ENCODE data around the gene IL17RA.

The IL17RA gene

DNA sequence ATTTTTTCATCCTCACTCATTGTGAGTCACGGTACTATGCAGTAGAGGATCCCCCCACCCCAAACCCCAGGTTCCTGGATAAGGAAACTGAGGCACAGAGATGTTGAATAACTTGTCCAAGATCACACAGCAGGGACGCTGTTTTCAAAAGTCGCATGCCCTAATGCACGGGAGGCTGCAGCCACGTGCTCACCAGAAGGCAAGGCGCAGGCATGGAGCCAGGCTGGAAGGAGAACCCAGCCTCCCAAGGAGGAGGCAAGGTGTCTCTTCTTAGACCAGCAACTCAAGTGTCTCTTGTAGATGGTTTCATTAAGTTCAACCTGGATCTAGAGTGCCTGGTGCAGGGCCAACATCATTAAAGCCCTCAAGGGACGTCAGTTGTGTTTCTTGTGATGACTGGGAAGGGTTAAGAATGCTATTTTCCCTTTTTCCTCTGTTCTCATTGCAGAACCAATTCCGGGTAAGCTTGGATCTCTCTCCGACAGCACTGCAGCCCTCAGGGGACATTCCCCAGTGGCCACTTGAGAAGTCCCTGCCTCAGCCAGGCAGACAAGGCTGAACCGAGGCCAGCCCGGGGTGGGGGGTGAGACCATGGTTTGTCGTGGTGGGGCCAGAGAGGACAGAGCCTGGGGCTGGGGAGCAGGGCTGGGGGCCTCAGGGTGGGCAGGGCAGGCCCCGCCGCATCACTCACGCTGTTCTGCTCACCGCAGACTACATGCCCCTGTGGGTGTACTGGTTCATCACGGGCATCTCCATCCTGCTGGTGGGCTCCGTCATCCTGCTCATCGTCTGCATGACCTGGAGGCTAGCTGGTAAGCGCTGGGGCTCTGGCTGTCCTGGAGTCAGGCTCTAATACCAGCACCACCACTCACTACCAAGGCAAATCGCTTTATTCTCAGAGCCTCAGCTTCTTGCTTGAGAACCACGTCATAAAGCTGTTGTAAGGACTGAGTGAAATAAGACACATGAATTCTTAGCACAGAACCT lies 20.6 kb downstream of the IL17RA start:
- in situ Hi-C loops (cut with MboI; ENCODE audit: low sequenced_read_pairs), result loop anchor here (5.0 kb wide), 1 partner anchor 52 kb away; the partner anchor contains the start of gene HDHD5

DNA sequence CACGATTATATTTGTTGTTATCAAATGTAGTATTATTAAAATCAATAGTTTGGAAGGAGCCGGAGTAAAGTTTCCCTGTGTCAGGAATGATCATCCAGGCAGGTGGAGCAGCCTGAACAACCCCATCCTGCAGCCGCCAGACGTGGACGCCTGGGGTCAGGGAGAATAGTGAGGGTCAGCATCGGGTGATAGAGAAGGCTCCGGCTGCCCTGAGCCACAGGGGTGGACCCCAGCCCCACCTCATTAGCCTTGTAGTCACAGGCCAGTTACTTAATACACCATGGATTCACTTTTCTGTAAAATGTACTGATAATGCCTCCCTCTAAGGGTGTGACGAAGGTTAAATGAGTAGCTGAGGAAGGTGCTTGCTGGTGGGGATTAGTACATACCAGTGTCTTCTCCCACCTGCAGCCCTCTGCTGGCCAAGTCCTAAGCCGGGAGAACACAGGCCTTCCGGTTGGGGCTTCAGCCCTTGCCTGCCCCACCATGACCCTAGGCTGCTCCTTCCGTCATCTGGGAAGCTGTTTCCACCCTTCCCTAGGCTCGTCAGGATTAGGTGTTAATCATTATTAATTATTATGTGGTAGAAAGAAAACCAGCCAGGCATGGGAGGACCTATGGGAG lies 21.5 kb downstream of the IL17RA start:
- in situ Hi-C loops (cut with MboI; ENCODE audit: low sequenced_read_pairs), result loop anchor here (5.0 kb wide), 1 partner anchor 51 kb away; the partner anchor contains the start of gene HDHD5

DNA sequence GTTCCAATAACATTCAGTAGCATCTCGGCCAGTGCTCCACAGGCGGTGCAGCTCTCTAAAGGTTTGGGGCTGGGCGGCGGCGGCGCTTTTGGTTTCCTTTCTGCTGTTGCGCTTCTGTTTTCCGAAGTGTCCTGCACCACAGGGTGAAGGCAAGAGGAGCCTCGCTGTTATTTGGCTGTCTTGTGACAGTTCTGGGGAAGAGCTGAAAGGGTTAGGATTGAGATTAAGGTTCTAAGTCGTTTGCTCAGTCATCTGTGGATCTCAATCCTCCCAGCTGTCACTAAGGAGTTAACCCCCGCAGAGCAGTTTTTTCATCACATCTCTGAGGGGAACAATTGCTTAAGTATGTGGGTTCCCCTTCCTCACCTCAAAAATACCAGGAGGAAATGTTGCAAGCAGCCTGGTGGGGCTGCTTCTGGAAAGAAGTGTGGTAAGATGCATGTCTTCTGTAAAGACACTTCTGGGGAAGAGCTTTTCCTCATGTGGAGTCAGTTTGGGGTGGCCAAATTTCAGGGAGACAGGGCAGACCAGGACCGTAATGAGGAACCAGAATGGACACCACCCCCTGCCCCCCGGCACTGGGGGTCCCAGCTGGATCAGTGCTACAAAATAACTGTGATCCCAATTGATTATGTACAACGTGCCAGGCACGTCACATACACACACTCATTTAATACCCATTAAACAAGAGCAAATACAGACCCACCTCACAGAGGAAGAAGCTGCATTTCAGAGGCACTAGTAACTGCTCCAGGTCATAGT lies 22.2 kb downstream of the IL17RA start:
- in situ Hi-C loops (cut with MboI; ENCODE audit: low sequenced_read_pairs), result loop anchor here (5.0 kb wide), 1 partner anchor 50 kb away; the partner anchor contains the start of gene HDHD5

DNA sequence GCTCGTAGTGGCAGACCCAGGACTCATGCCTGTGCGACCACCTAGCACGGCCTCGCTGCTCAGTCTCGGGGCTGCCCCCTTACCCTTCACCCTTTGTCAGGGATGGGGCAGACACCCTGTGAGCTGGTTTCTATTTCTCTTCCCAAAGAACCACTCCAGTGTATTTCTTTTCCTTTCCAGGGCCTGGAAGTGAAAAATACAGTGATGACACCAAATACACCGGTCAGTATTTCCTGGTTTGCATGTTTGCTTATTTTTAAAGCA lies 22.7 kb downstream of the IL17RA start:
- in situ Hi-C loops (cut with MboI; ENCODE audit: low sequenced_read_pairs), result loop anchor here (5.0 kb wide), 1 partner anchor 50 kb away; the partner anchor contains the start of gene HDHD5

DNA sequence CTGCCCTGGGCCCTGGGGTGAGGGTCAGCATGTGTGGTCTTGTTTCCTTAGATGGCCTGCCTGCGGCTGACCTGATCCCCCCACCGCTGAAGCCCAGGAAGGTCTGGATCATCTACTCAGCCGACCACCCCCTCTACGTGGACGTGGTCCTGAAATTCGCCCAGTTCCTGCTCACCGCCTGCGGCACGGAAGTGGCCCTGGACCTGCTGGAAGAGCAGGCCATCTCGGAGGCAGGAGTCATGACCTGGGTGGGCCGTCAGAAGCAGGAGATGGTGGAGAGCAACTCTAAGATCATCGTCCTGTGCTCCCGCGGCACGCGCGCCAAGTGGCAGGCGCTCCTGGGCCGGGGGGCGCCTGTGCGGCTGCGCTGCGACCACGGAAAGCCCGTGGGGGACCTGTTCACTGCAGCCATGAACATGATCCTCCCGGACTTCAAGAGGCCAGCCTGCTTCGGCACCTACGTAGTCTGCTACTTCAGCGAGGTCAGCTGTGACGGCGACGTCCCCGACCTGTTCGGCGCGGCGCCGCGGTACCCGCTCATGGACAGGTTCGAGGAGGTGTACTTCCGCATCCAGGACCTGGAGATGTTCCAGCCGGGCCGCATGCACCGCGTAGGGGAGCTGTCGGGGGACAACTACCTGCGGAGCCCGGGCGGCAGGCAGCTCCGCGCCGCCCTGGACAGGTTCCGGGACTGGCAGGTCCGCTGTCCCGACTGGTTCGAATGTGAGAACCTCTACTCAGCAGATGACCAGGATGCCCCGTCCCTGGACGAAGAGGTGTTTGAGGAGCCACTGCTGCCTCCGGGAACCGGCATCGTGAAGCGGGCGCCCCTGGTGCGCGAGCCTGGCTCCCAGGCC lies 23.7 kb downstream of the IL17RA start:
- in situ Hi-C loops (cut with MboI; ENCODE audit: low sequenced_read_pairs), result loop anchor here (5.0 kb wide), 1 partner anchor 49 kb away; the partner anchor contains the start of gene HDHD5

DNA sequence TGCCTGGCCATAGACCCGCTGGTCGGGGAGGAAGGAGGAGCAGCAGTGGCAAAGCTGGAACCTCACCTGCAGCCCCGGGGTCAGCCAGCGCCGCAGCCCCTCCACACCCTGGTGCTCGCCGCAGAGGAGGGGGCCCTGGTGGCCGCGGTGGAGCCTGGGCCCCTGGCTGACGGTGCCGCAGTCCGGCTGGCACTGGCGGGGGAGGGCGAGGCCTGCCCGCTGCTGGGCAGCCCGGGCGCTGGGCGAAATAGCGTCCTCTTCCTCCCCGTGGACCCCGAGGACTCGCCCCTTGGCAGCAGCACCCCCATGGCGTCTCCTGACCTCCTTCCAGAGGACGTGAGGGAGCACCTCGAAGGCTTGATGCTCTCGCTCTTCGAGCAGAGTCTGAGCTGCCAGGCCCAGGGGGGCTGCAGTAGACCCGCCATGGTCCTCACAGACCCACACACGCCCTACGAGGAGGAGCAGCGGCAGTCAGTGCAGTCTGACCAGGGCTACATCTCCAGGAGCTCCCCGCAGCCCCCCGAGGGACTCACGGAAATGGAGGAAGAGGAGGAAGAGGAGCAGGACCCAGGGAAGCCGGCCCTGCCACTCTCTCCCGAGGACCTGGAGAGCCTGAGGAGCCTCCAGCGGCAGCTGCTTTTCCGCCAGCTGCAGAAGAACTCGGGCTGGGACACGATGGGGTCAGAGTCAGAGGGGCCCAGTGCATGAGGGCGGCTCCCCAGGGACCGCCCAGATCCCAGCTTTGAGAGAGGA lies 24.5 kb downstream of the IL17RA start:
- in situ Hi-C loops (cut with MboI; ENCODE audit: low sequenced_read_pairs), result loop anchor here (5.0 kb wide), 1 partner anchor 48 kb away; the partner anchor contains the start of gene HDHD5

DNA sequence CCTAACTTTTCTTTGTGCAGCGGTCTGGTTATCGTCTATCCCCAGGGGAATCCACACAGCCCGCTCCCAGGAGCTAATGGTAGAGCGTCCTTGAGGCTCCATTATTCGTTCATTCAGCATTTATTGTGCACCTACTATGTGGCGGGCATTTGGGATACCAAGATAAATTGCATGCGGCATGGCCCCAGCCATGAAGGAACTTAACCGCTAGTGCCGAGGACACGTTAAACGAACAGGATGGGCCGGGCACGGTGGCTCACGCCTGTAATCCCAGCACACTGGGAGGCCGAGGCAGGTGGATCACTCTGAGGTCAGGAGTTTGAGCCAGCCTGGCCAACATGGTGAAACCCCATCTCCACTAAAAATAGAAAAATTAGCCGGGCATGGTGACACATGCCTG lies 25.2 kb downstream of the IL17RA start:
- in situ Hi-C loops (cut with MboI; ENCODE audit: low sequenced_read_pairs), result loop anchor here (5.0 kb wide), 1 partner anchor 47 kb away; the partner anchor contains the start of gene HDHD5

DNA sequence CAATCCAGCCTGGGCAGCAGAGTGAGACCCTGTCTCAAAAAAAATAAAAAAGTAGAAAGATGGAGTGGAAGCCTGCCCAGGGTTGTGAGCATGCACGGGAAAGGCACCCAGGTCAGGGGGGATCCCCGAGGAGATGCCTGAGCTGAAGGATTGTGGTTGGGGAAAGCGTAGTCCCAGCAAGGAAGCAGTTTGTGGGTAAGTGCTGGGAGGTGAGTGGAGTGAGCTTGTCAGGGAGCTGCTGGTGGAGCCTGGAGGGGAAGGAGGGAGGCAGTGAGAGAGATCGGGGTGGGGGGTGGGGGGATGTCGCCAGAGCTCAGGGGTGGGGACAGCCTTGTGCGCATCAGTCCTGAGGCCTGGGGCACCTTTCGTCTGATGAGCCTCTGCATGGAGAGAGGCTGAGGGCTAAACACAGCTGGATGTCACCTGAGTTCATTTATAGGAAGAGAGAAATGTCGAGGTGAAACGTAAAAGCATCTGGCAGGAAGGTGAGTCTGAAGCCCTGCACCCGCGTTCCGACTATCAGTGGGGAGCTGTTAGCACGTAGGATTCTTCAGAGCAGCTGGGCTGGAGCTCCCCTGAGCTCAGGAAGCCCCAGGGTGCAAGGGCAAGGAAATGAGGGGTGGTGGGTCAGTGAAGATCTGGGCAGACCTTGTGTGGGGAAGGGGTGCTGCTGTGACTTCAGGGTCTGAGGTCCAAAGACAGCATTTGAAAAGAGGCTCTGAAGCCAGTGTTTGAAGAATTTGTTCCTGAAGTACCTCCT lies 26.2 kb downstream of the IL17RA start:
- in situ Hi-C loops (cut with MboI; ENCODE audit: low sequenced_read_pairs), result no loop called here

DNA sequence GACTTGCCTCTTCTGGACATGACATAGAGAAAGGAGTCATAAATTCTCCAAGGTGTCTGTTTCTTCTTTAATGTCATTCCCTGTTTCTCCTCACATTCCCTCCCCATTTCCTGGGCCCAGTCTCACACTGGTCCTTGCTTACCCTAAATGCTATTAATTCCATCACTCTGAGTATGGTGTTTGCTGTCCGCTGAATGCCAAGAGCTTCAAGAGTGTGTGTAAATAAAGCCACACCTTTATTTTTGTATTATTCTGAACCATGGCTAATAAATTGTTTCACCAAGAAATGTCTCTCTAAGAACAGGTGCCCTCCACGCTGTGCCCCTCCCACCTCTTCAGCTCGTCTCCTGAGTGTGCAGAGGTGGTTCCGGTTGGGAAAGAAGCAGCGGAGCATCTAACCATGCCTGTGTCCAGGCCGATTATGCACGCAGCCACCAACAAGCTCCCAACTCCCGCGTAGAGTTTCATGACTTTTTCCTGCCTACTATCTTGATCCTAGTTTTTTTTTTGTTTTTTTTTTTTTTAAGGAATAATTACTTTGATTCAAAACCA lies 27.8 kb downstream of the IL17RA start:
- in situ Hi-C loops (cut with MboI; ENCODE audit: low sequenced_read_pairs), result no loop called here

DNA sequence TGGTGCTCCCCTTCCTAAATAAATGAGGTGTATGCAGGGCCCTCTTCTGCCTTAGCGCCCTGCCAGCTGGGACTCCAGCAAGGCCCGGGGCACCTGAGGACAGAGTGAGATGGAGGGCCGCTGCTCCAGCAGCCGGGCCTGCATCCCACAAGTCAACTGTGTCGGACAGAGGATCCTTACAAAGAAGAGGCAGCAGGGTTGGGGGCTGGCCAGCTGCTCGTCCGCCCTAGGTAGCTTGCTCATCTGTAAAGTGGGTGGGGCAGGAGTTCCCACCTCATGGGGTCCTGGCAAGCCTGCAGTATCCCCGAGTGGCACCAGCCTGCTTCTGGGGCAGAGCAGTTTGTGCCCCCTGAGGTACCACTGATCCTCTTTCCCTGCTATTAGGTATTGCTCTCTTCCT lies 28.8 kb downstream of the IL17RA start:
- in situ Hi-C loops (cut with MboI; ENCODE audit: low sequenced_read_pairs), result no loop called here

DNA sequence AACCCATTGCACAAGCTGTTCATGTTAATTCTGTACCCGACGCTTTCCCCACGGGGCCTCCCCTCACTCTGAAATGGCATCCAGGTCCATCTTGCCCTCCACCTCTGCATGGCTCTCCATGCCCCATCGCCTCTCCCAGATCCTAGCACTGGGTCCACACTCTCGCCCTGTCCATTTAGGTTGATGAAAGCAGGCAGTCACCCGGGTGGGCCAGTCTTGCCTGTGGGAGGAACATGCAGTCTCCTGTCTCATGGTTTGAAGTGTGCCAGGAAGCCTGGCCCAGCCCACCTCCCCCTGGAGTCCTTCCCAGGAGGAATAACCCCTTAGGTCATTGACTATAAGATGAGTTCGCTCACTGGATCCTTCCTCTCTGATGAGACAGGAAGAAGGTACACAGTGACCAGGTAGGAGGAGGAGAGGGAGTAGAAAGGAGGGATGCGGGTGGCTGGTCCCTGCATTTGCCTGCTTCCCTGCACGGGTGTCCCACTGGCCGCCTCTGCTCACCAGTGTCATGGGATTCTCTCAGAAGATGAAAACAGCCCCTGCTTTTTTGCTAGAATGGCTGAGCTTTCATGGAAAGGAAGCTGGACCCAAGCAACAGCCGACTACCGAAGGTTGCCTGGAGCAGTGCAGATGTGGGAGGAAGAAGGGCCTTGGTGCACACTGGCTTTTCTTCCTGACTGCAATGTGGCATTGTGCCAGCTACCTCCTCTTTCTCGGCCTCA lies 29.5 kb downstream of the IL17RA start:
- in situ Hi-C loops (cut with MboI; ENCODE audit: low sequenced_read_pairs), result no loop called here

DNA sequence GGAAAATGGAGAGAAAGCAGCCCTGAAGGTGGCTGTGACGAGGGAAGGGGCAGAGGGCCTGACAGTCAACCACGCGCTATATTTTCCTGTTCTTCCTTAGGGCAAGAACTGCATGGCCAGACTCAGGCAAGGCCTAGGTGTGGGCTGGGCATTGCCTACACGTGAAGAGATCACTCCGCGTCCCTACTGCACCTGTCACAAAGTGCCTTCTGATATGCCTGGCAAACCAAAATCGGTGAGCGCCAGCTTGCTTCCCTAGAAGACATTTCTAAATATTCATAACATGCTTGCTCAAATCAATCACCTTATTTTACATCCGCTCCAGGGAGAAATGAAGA lies 30.1 kb downstream of the IL17RA start:
- in situ Hi-C loops (cut with MboI; ENCODE audit: low sequenced_read_pairs), result no loop called here

DNA sequence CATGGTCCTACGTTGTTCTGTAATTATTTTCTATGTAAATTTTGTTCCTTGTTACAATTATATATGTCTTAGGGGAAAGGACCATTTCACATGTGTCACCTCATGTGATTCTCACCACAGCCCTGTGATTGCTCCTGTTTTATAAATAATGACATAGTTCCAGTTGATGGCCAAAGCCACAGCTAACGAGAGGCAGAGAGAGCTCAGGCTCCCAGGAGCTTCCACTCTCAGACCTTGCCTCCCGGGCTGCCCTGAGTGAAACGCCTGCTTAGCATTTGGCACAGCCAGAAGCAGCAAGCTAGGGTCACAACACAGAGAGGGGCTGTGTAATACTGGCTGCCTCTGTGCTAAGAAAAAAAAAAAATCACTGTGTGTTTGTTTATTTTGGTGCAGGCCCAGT lies 30.4 kb downstream of the IL17RA start:
- in situ Hi-C loops (cut with MboI; ENCODE audit: low sequenced_read_pairs), result no loop called here

DNA sequence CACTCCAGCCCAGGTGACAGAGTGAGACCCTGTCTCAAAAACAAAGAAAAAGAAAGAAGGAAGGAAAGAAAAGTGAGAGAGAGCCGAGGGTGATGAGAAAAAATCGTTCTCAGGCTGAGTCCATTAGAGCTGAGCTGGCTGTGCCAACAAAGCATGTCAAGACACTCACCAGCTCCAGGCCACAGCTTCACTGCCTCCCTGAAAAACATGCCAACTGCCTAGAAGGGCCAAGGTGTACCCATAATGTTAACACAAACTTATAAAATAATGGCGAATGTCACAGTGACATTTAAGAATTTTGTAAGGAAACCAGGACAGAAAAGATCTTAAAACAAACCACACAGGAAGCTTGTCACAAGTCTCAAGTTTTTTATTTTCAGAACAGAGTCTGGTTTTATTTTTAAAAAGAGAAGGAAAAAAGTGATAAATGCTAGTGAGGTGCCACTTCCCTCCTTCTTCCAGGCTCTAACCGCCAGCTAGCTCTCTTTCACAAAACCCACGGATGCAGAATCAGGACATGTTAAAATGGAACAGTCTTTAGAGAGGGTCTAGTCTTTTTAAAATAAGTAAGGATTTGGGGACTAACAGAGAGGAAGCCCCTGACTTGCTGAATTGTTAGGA lies 31.3 kb downstream of the IL17RA start:
- in situ Hi-C loops (cut with MboI; ENCODE audit: low sequenced_read_pairs), result no loop called here

DNA sequence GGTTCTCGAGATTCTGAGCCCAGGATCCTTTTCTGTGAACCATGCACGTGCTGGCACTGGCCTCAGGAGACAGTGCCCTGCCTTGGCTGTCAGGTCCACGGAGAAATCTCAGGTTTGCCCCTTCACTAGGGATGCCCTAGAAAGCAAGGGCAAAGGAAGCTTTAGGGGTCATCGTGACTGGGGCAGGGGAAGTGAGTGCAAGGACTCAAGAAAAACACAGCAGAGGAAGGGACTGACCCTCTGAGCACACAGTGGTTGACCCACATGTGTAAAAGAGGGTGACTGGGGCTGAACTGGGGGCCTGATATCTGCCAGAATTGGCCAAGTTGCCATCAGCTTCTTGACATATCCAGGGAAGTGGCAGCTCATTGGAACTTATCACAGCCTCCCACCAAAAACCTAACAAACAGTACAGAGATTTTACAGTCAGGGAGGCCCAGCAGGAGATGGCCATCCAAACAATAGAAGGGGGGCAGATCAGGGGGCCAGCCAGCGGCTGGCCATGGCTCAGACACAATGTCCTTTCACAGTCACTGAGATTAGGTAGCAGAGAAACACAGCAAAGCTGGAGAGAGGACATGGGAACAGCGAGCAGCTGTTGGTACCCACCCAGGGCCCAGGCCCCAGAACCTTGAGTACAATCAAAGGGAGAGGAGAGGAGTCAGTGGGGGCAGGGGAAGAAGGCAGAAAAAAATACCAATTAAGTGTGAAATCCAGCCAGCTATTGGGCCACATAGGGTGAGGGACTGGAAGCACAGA lies 32.0 kb downstream of the IL17RA start:
- in situ Hi-C loops (cut with MboI; ENCODE audit: low sequenced_read_pairs), result no loop called here

DNA sequence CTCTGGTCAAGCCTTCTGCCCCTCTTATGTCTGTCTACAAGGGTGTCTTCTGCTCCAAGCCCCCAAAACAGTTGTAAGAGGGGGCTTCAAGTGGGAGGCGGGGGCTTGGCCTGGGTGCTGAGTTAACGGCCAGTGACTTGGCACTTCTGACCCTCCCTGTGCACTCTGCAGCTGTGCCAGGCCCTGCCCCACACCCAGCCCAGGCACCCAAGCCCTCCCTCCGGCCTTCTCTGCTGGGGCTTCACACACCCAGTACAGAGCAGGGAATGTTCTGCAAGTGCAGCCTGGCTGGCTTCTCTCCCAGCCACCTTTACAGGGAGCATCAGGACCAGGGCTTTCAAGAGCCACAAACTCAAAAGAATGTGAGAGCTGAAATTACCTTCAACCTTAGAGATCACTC lies 32.6 kb downstream of the IL17RA start:
- in situ Hi-C loops (cut with MboI; ENCODE audit: low sequenced_read_pairs), result no loop called here

DNA sequence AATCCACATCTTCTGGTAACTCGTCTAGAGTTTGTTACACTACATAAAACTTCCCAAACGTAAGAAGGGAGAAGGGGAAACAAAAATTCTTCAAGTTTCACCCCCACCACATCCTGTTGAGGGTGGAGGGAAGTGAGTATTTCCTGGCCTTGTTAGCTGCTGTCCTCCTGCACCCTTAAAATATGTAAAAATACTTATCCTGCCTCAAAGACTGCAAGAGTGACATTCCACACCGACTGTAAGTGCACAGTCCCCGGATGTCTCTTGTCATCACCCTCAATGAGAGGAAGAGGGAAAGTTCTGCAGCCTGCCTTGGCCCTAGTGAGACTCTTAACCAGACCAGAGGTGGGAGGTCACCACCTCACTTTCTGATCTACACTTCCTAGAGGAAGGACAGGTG lies 33.1 kb downstream of the IL17RA start:
- in situ Hi-C loops (cut with MboI; ENCODE audit: low sequenced_read_pairs), result no loop called here

Measured in HL-60/S4 treated with phorbol 12-myristate 13-acetate at 8.2 ng/mL for 4 days and 3 days (cell line).